Glomerular endothelial cell (primary cell): ENCODE measurements around the gene FGD3. TPM values are rescaled to one million over a fixed set of nuclear protein-coding genes. Genes with fewer than 3 reads are reported as not detected.

Experiments
- DNase-seq: peaks from one replicate; pipeline ENCODE4 v3.0.0-alpha.2; 2011; ENCODE audit warnings: low read depth, low spot score; ENCODE audit errors: extremely low read depth
- total RNA-seq: library from RNA; depleted of rRNA; stranded (reverse); fragments of >200 nt; gene quantifications from 2 replicates; pipeline ENCODE4 v1.2.3, GENCODE V29; 2015

FGD3 gene
- total RNA-seq, 1 donor from 2014 or later: not detected

GRCh38 chr9:93049491-93049890 lies 102.2 kb downstream of the FGD3 start:
- DNase-seq: no peak

GRCh38 chr9:93050231-93050630 lies 102.9 kb downstream of the FGD3 start:
- DNase-seq: no peak

GRCh38 chr9:93051680-93052089 lies 104.4 kb downstream of the FGD3 start:
- DNase-seq: no peak

GRCh38 chr9:93052791-93053540 lies 105.6 kb downstream of the FGD3 start:
- DNase-seq: no peak

GRCh38 chr9:93053781-93054331 lies 106.5 kb downstream of the FGD3 start:
- no peak for DNase-seq

GRCh38 chr9:93054758-93055704 lies 107.7 kb downstream of the FGD3 start:
- no peak for DNase-seq

GRCh38 chr9:93057042-93057702 lies 109.8 kb downstream of the FGD3 start:
- DNase-seq: no peak

GRCh38 chr9:93057703-93058354 lies 110.5 kb downstream of the FGD3 start:
- DNase-seq: no peak

- DNase-seq: no peak
Measured at GRCh38 chr9:93058355-93059010, 111.2 kb downstream of the FGD3 start, which contains the start of gene SUSD3. SUSD3 (plus strand) TSS chr9:93058701; CDS start chr9:93058743, 42 bp downstream.

- no peak for DNase-seq
Measured at GRCh38 chr9:93059011-93059714, 111.8 kb downstream of the FGD3 start.

GRCh38 chr9:93059715-93060578 lies 112.6 kb downstream of the FGD3 start:
- DNase-seq: no peak

GRCh38 chr9:93060746-93061259 lies 113.5 kb downstream of the FGD3 start:
- DNase-seq: no peak

GRCh38 chr9:93061260-93061751 lies 114.0 kb downstream of the FGD3 start:
- DNase-seq: no peak

- no peak for DNase-seq
Measured at GRCh38 chr9:93061791-93062763, 114.8 kb downstream of the FGD3 start.

GRCh38 chr9:93064392-93065134 lies 117.2 kb downstream of the FGD3 start:
- no peak for DNase-seq

- no peak for DNase-seq
Measured at GRCh38 chr9:93065135-93065720, 117.9 kb downstream of the FGD3 start.
